Measurements from ENCODE around the gene RERE.

DNA sequence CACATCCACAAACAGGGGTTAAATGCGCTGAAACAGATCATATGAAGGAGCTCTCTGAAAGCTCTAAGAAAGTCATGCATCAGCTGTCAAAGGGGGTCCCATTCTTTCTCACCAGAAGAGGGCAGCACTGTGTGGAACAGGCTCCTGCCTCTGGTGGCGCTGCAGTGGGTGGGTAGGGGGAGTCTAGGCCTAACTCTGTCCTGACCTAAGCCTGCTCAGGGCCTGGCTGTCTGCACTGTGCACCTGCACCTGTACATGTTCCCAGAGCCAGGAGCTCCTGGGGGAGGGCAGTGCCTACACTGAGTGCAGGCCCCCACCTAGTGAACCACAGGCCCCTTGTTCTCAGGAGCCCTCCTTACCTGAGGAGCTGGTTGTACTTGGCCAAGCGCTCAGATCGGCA is 45.1 kb upstream of the RERE start:
- TF ChIP-seq, protein P1, sequence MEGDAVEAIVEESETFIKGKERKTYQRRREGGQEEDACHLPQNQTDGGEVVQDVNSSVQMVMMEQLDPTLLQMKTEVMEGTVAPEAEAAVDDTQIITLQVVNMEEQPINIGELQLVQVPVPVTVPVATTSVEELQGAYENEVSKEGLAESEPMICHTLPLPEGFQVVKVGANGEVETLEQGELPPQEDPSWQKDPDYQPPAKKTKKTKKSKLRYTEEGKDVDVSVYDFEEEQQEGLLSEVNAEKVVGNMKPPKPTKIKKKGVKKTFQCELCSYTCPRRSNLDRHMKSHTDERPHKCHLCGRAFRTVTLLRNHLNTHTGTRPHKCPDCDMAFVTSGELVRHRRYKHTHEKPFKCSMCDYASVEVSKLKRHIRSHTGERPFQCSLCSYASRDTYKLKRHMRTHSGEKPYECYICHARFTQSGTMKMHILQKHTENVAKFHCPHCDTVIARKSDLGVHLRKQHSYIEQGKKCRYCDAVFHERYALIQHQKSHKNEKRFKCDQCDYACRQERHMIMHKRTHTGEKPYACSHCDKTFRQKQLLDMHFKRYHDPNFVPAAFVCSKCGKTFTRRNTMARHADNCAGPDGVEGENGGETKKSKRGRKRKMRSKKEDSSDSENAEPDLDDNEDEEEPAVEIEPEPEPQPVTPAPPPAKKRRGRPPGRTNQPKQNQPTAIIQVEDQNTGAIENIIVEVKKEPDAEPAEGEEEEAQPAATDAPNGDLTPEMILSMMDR (IDR thresholded peaks at IDR 0.05), result peak in 1 of 3 experiments; percentile 15
- no peak for TF ChIP-seq POLR2A (IDR thresholded peaks at IDR 0.05)
